ENCODE results near the gene APRT. TPM values are rescaled to one million over a fixed set of nuclear protein-coding genes. Genes with fewer than 3 reads are reported as not detected.

Gene APRT
- total and polyA plus RNA-seq, 9 of the 15 experiments (the other 6 are each of a cell fraction or from before 2014, with no cell fraction given) = 41.7 to 409 (median 146) TPM

GRCh38 chr16:88799569-88800276 lies 12.0 kb downstream of the APRT start (continued):
- TF ChIP-seq, protein P1, sequence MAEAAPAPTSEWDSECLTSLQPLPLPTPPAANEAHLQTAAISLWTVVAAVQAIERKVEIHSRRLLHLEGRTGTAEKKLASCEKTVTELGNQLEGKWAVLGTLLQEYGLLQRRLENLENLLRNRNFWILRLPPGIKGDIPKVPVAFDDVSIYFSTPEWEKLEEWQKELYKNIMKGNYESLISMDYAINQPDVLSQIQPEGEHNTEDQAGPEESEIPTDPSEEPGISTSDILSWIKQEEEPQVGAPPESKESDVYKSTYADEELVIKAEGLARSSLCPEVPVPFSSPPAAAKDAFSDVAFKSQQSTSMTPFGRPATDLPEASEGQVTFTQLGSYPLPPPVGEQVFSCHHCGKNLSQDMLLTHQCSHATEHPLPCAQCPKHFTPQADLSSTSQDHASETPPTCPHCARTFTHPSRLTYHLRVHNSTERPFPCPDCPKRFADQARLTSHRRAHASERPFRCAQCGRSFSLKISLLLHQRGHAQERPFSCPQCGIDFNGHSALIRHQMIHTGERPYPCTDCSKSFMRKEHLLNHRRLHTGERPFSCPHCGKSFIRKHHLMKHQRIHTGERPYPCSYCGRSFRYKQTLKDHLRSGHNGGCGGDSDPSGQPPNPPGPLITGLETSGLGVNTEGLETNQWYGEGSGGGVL (CRISPR knock-in tag; IDR thresholded peaks at IDR 0.05) = no peak
- TF ChIP-seq ZNF282 (CRISPR knock-in tag; IDR thresholded peaks at IDR 0.05) (0 out of 2 replicates have a peak, but pooled peaks have one; percentile 63), CHAMP1 (IDR thresholded peaks at IDR 0.05) (no peak), NR3C1 (CRISPR knock-in tag; IDR thresholded peaks at IDR 0.05) (no peak), ZNF324 (CRISPR knock-in tag; IDR thresholded peaks at IDR 0.05) (peak; percentile 41; the same call in 1 of the 2 replicates), GATAD2B (IDR thresholded peaks at IDR 0.05; ENCODE audit: borderline replicate concordance) (no peak), HBP1 (CRISPR knock-in tag; IDR thresholded peaks at IDR 0.05) (no peak), FOSL1 (tag; conservative IDR thresholded peaks at IDR 0.05) (peak; percentile 61), ZNF354B (CRISPR knock-in tag; IDR thresholded peaks at IDR 0.05) (no peak), SIN3B (IDR thresholded peaks at IDR 0.05; ENCODE audit: low read depth) (no peak), ZNF318 (IDR thresholded peaks at IDR 0.05; ENCODE audit: borderline replicate concordance in 1 of 2, low read depth in 1 of 2) (peak in 1 of 2 experiments; percentile 86; a peak in 2 of 4 replicates), NR2C2 (CRISPR knock-in tag; IDR thresholded peaks at IDR 0.05) (peak; percentile 65), NR2C2 (tag; IDR thresholded peaks at IDR 0.05) (no peak)
